Breast epithelium (tissue), 4 donors: Measurements from ENCODE around the gene AVPR2. TPM values are rescaled to one million over a fixed set of nuclear protein-coding genes. Genes with fewer than 3 reads are reported as not detected.
A peak's percentile ranks its signal among the peaks of the same experiment; 100 is the strongest.

Experiments
- DNase-seq, 2 donors: peaks; one replicate each; pipeline ENCODE4 v3.0.0-alpha.2; 2019; ENCODE audit warnings: low spot score in 2 of 2
- H3K27ac ChIP-seq, 2 donors: fragments of 200-600 bp; sonication (generic) in 1 of 2; one replicate each; pipeline ENCODE4 v1.5.1; 2016 to 2019; ENCODE audit warnings: mild to moderate bottlenecking in 1 of 2
- H3K27me3 ChIP-seq, 2 donors: fragments of 200-600 bp; sonication (generic) in 1 of 2; one replicate each; pipeline versions ENCODE4 v1.5.1 to v1.6.0; 2017 to 2019; ENCODE audit warnings: control low read depth in 1 of 2, mild to moderate bottlenecking in 1 of 2
- H3K36me3 ChIP-seq: fragments of 200-600 bp; one replicate; pipeline ENCODE4 v1.5.1; 2019
- H3K4me1 ChIP-seq, 2 donors: fragments of 200-600 bp; sonication (generic); one replicate each; pipeline ENCODE4 v1.5.1; 2016 to 2019; ENCODE audit warnings: control low read depth in 1 of 2
- H3K4me3 ChIP-seq, 3 donors: fragments of 200-600 bp; sonication (generic); 1 replicate in 2 of 3; 2 replicates in 1 of 3; pipeline ENCODE4 v1.5.1; 2016 to 2019; ENCODE audit warnings: mild to moderate bottlenecking in 3 of 3, moderate library complexity in 2 of 3
- H3K9me3 ChIP-seq, 2 donors: fragments of 200-600 bp; sonication (generic) in 1 of 2; one replicate each; pipeline ENCODE4 v1.5.1; 2016 to 2019; ENCODE audit warnings: control low read depth in 1 of 2
- CTCF ChIP-seq, 3 donors: fragments of 450-650 bp; IDR thresholded peaks; one replicate each; pipeline ENCODE4 v1.5.1; 2016 to 2017; ENCODE audit warnings: antibody characterized with exemption in 3 of 3, mild to moderate bottlenecking in 3 of 3, moderate library complexity in 3 of 3
- POLR2A ChIP-seq: fragments of 450-650 bp; IDR thresholded peaks from one replicate; pipeline ENCODE4 v1.6.1; 2016; ENCODE audit warnings: antibody characterized with exemption, mild to moderate bottlenecking, moderate library complexity
- POLR2AphosphoS5 ChIP-seq, 3 donors: sonication (generic); formaldehyde crosslinking; IDR thresholded peaks; one replicate each; pipeline ENCODE4 v1.6.1; 2017; ENCODE audit warnings: antibody characterized with exemption in 3 of 3
- intact Hi-C: fragments of 100-400 bp; cut with DNase I; formaldehyde crosslinking; loops from one replicate; pipeline ENCODE4 v1.15.1; 2023; ENCODE audit warnings: low total_unique reads
- total RNA-seq, 3 donors: library from RNA; depleted of rRNA; stranded (reverse); fragments of >200 nt; gene quantifications; one replicate each; pipeline ENCODE4 v1.1.0, GENCODE V29; 2016

The AVPR2 gene
- total RNA-seq, 3 donors from 2014 or later: 0.44 to 5.9 (median 5.3) TPM

GRCh38 chrX:153934762-153935325 lies 30.4 kb downstream of the AVPR2 start, which contains the start of gene NAA10:
Gene NAA10, minus strand, starts transcription at chrX:153935037. Its CDS starts 133 bp downstream, at chrX:153934904.
- peak; percentile 55 to 63 for DNase-seq
- Histone ChIP-seq H3K27me3 (peaks cover 0 to 19% of the 10 kb centered on the region in 2 donors), H3K9me3 (no peaks in the 10 kb centered on the region), H3K4me3 (peak within 1 kb of the TSS; percentile 62 to 88 (median 63)), H3K27ac (peak within 1 kb of the TSS in 1 of 2 donors; percentile 52), H3K36me3 (no peaks in the 10 kb centered on the region), H3K4me1 (no peaks in the 10 kb centered on the region)
- peak in 1 of 3 donors; percentile 19 for TF ChIP-seq POLR2AphosphoS5 (IDR thresholded peaks at IDR 0.05)
- no peak for TF ChIP-seq POLR2A
- intact Hi-C loops: no loop called here

- intact Hi-C loops: no loop called here
- H3K4me1 ChIP-seq: no peaks in the 10 kb centered on the region
- peak overlapping the region; percentile 31 to 88 (median 63) for H3K4me3 ChIP-seq
- peak overlapping the region in 1 of 2 donors; percentile 52 for H3K27ac ChIP-seq
- peaks cover 0 to 25% of the 10 kb centered on the region in 2 donors for H3K27me3 ChIP-seq
- TF ChIP-seq POLR2AphosphoS5 (IDR thresholded peaks at IDR 0.05): no peak
- TF ChIP-seq CTCF (IDR thresholded peaks at IDR 0.05): no peak
- no peak for TF ChIP-seq POLR2A
- H3K9me3 ChIP-seq: no peaks in the 10 kb centered on the region
- no peak for DNase-seq
- H3K36me3 ChIP-seq: no peaks in the 10 kb centered on the region
Measured at GRCh38 chrX:153935326-153935851, 30.9 kb downstream of the AVPR2 start.

- H3K27ac ChIP-seq: no peak overlapping the region
- no peaks in the 10 kb centered on the region for H3K4me1 ChIP-seq
- no peak for DNase-seq
- intact Hi-C loops: no loop called here
- no peaks in the 10 kb centered on the region for H3K36me3 ChIP-seq
- peaks cover 0 to 29% of the 10 kb centered on the region in 2 donors for H3K27me3 ChIP-seq
- TF ChIP-seq CTCF (IDR thresholded peaks at IDR 0.05): no peak
- no peak for TF ChIP-seq POLR2A
- no peak for TF ChIP-seq POLR2AphosphoS5 (IDR thresholded peaks at IDR 0.05)
- no peak overlapping the region for H3K4me3 ChIP-seq
- H3K9me3 ChIP-seq: no peaks in the 10 kb centered on the region
Measured at GRCh38 chrX:153937056-153937455, 32.6 kb downstream of the AVPR2 start.

GRCh38 chrX:153938226-153938786 lies 33.8 kb downstream of the AVPR2 start:
- Histone ChIP-seq H3K27me3 (peaks cover 0 to 35% of the 10 kb centered on the region in 2 donors), H3K4me1 (no peaks in the 10 kb centered on the region), H3K36me3 (no peaks in the 10 kb centered on the region), H3K9me3 (no peaks in the 10 kb centered on the region), H3K27ac (no peak overlapping the region), H3K4me3 (no peak overlapping the region)
- TF ChIP-seq POLR2A (no peak), CTCF (IDR thresholded peaks at IDR 0.05) (peak in 1 of 3 donors; percentile 20), POLR2AphosphoS5 (IDR thresholded peaks at IDR 0.05) (no peak)
- intact Hi-C loops: no loop called here
- DNase-seq: no peak

GRCh38 chrX:153939573-153939972 lies 35.1 kb downstream of the AVPR2 start:
- H3K4me1 ChIP-seq: no peaks in the 10 kb centered on the region
- H3K4me3 ChIP-seq: no peak overlapping the region
- no peak for DNase-seq
- no peak overlapping the region for H3K27ac ChIP-seq
- no peaks in the 10 kb centered on the region for H3K36me3 ChIP-seq
- no peaks in the 10 kb centered on the region for H3K9me3 ChIP-seq
- H3K27me3 ChIP-seq: peaks cover 0 to 37% of the 10 kb centered on the region in 2 donors
- intact Hi-C loops: no loop called here
- TF ChIP-seq POLR2A: no peak
- TF ChIP-seq CTCF (IDR thresholded peaks at IDR 0.05): no peak
- TF ChIP-seq POLR2AphosphoS5 (IDR thresholded peaks at IDR 0.05): no peak
